ENCODE data around the gene IFNA2. TPM values are rescaled to one million over a fixed set of nuclear protein-coding genes. Genes with fewer than 3 reads are reported as not detected.
"Not testable (repeated sequence)": the region's sequence is repeated elsewhere in the genome, so short reads cannot be mapped to it uniquely, and the experiment has no call there.

Gene IFNA2
- total RNA-seq, result not detected
- long read RNA-seq, donor 1, result 0 reads
- long read RNA-seq, donor 2, result 0 reads

- H3K36me3 ChIP-seq (ENCODE audit: low read depth), result no peaks in the 10 kb centered on the region
- intact Hi-C loops (cut with DNase I, micrococcal nuclease), result no loop called here
- no peaks in the 10 kb centered on the region for H3K4me1 ChIP-seq (ENCODE audit: low read depth)
- H3K9me3 ChIP-seq, result no peaks in the 10 kb centered on the region
- no peak for ATAC-seq
- TF ChIP-seq CTCF (IDR thresholded peaks at IDR 0.05), result no peak
- DNase-seq, result no peak
- H3K4me3 ChIP-seq, result no peak within 1 kb of the TSS
Measured at GRCh38 chr9:21385131-21385670, at the start of gene IFNA2. TSS of gene IFNA2 (minus strand) at chr9:21385398. CDS start at chr9:21385329, 69 bp downstream.

- DNase-seq; H3K4me1 ChIP-seq (ENCODE audit: low read depth); ATAC-seq; H3K9me3 ChIP-seq; H3K36me3 ChIP-seq (ENCODE audit: low read depth); intact Hi-C loops (cut with DNase I, micrococcal nuclease); H3K4me3 ChIP-seq: not testable (repeated sequence)
Measured at GRCh38 chr9:21435015-21435383, 49.8 kb upstream of the IFNA2 start.

- H3K4me3 ChIP-seq, result no peak overlapping the region
- no peaks in the 10 kb centered on the region for H3K36me3 ChIP-seq (ENCODE audit: low read depth)
- no peaks in the 10 kb centered on the region for H3K4me1 ChIP-seq (ENCODE audit: low read depth)
- TF ChIP-seq CTCF (IDR thresholded peaks at IDR 0.05), result peak; percentile 24
- H3K9me3 ChIP-seq, result no peaks in the 10 kb centered on the region
- ATAC-seq (no peak), DNase-seq (peak in 1 of 3 donors; percentile 85)
- intact Hi-C loops (cut with DNase I, micrococcal nuclease), result no loop called here
Measured at GRCh38 chr9:21434202-21435014, 49.2 kb upstream of the IFNA2 start.

- no peak for TF ChIP-seq CTCF (IDR thresholded peaks at IDR 0.05)
- Histone ChIP-seq H3K36me3 (ENCODE audit: low read depth) (no peaks in the 10 kb centered on the region), H3K9me3 (no peaks in the 10 kb centered on the region), H3K4me1 (ENCODE audit: low read depth) (no peaks in the 10 kb centered on the region), H3K4me3 (no peak overlapping the region)
- intact Hi-C loops (cut with DNase I, micrococcal nuclease), result no loop called here
- DNase-seq, result no peak
- no peak for ATAC-seq
Measured at GRCh38 chr9:21432672-21433425, 47.7 kb upstream of the IFNA2 start.

GRCh38 chr9:21429191-21429590 lies 44.0 kb upstream of the IFNA2 start:
- no peak for TF ChIP-seq CTCF (IDR thresholded peaks at IDR 0.05)
- Histone ChIP-seq H3K9me3 (no peaks in the 10 kb centered on the region), H3K4me3 (no peak overlapping the region), H3K4me1 (ENCODE audit: low read depth) (no peaks in the 10 kb centered on the region), H3K36me3 (ENCODE audit: low read depth) (no peaks in the 10 kb centered on the region)
- ATAC-seq, result no peak
- DNase-seq, result no peak
- intact Hi-C loops (cut with DNase I, micrococcal nuclease), result no loop called here

- Histone ChIP-seq H3K9me3 (no peaks in the 10 kb centered on the region), H3K4me1 (ENCODE audit: low read depth) (no peaks in the 10 kb centered on the region), H3K36me3 (ENCODE audit: low read depth) (no peaks in the 10 kb centered on the region), H3K4me3 (no peak overlapping the region)
- no peak for DNase-seq
- intact Hi-C loops (cut with DNase I, micrococcal nuclease), result no loop called here
- TF ChIP-seq CTCF (IDR thresholded peaks at IDR 0.05), result no peak
- ATAC-seq, result no peak
Measured at GRCh38 chr9:21428235-21428634, 43.0 kb upstream of the IFNA2 start.
